ENCODE measurements around the gene ATP6AP2.

ATP6AP2 gene

DNA sequence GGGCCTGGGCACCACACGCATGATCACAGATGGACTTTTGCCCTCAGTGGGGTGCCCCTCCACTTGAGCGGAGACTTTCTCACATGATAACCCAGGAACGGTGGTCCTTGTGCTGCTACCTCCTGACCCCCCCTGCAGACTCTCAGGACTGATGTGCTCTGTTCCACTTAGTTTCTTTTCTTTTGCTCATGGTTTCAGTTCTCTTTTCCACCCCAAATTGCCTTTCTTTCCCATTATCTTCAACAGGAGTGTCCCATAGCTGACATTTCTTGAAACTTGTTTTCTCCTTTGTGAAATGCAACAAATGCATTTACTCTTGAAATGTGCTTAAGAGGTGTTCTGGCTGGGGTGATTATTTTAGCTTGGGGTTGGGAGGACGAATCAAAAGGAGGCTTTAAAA is 51.4 kb downstream of the ATP6AP2 start:
- no peak for DNase-seq (ENCODE audit: insufficient read length, low spot score)
- no peak for FAIRE-seq

- DNase-seq (ENCODE audit: insufficient read length, low spot score) (no peak), FAIRE-seq (peak; percentile 8)
These were observed 56.9 kb downstream of the ATP6AP2 start for GRCh38 chrX:40637687-40638086.

GRCh38 chrX:40644176-40644575 is 63.4 kb downstream of the ATP6AP2 start:
- no peak for FAIRE-seq
- DNase-seq (ENCODE audit: insufficient read length, low spot score): no peak

DNA sequence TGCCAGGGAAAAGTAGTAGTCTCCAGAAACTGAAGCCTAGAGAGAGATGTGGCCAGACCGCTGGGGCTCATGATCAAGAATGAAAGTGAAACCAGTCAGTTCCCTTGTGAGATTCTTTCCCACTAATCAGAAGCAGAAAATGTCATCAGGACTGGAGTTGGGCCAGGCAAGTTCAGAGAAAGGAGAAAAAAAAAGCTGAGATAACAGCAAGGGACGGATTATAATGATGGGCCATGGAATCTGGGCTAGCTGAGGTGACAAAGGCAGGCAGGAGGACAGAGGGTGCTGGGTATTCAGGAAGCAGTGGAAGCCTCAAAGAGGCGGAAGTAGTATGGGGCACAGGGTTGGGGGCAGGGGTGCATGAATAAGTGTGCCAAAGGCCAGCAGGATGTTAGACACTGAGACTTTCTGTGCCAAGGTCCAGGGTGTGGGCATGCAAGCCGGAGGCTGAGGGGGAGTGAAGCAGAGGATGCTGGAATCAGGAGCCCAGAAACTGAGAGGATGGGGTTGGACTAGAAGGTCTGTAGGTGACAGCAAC is 64.1 kb downstream of the ATP6AP2 start:
- DNase-seq (ENCODE audit: insufficient read length, low spot score): no peak

DNA sequence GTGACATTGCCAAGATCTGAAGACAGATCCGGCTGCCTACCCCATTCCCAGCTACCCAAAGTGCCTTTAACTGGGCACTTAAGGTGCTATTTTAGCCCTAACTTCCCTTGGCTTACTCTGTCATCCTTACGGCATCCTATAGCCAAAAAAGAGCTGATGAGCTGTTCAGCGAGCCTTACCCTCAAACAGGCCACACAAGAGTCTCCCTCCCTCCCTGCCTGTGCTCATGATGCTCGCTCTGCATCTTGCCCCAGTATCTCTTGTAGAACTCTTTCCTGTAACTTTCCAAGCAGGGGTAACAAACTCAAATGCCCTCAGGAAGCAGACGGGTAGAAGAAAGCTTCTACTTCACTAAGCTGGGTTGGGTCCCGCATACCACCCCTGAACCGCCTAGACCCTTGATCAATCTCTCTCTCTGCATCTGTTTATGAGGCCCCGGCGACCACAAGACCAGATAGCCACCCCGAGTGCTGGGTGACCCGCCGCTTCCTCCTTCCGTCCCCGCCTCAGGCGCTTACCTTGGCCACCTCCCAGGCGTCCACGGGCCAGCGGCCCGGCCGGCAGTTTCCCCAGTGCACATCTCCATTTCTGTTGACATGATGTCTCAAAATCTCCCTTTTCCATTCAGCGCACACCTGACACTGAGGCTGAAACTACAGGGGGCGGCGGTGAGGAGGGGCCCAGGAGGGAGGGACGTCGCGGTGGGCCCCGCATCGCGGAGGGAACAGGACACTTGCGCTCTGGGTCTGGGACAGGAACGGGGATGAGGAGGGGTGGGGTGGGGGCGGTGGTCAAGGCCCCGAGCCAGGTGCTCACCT is 65.9 kb downstream of the ATP6AP2 start:
- FAIRE-seq (peak; percentile 4), DNase-seq (ENCODE audit: insufficient read length, low spot score) (no peak)

More for the DNA sequence above, 64.1 kb downstream of the ATP6AP2 start:
- peak; percentile 95 for FAIRE-seq

- FAIRE-seq (peak; percentile 14), DNase-seq (ENCODE audit: insufficient read length, low spot score) (peak; percentile 36)
These were observed 66.8 kb downstream of the ATP6AP2 start, which contains the start of gene CXorf38 for GRCh38 chrX:40647307-40648197. Gene CXorf38 (minus strand): TSS chrX:40647561. CDS start chrX:40647520, 41 bp downstream.

DNA sequence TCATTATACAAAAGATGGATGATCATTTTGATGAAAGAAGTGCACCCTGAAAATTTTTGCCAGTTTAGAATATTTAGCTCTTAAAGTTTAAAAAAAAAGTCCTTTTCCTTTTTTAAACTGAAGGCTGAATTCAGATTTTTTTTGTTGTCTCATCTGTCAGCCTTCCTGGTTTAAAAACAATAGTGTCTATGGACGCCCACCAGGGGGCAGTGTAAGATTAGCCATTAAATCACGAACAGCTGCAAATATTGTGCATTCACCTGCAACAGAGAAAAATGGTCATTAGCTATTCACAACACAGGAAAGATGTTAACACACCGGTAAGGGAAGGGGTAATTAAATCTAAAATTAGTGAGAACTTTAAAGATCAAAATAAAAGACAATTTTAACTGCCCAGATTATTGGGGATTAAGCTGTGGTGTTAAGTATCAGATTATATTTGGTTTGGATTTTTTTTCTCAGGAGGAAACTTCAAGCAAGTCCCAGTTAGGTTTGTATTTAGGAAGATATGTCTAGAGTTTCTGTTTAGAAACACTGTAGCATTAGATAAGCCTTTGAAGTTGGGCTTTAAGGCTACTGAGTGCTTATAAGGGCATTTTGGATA is 71.0 kb downstream of the ATP6AP2 start:
- no peak for DNase-seq (ENCODE audit: insufficient read length, low spot score)
- FAIRE-seq: peak; percentile 81

GRCh38 chrX:40652664-40653063 is 71.9 kb downstream of the ATP6AP2 start:
- FAIRE-seq: no peak
- DNase-seq (ENCODE audit: insufficient read length, low spot score): no peak

GRCh38 chrX:40653535-40653934 is 72.8 kb downstream of the ATP6AP2 start:
- DNase-seq (ENCODE audit: insufficient read length, low spot score) (no peak), FAIRE-seq (no peak)

Data from GM19239 (cell line).